ENCODE measurements around the gene PLEKHA3.

DNA sequence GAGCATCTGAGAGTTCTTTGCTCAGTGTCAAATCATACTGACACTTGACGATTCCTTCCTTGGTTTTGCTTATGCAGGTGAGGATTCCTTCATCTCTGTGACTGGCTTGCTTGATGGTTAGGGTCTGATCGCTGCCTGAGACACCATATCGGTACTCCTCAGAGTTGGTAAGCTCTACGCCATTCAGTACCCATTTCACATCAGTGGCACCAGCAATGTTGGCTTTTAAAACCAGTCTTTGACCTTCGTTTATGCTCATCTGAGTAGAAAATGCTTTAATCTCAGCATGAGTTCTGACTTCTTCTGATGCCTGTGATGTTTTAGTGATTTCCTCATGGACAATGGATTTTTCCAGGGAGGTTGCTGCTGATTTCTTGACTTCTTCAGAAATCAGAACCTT is 48.4 kb downstream of the PLEKHA3 start:
- TF ChIP-seq, protein P1, sequence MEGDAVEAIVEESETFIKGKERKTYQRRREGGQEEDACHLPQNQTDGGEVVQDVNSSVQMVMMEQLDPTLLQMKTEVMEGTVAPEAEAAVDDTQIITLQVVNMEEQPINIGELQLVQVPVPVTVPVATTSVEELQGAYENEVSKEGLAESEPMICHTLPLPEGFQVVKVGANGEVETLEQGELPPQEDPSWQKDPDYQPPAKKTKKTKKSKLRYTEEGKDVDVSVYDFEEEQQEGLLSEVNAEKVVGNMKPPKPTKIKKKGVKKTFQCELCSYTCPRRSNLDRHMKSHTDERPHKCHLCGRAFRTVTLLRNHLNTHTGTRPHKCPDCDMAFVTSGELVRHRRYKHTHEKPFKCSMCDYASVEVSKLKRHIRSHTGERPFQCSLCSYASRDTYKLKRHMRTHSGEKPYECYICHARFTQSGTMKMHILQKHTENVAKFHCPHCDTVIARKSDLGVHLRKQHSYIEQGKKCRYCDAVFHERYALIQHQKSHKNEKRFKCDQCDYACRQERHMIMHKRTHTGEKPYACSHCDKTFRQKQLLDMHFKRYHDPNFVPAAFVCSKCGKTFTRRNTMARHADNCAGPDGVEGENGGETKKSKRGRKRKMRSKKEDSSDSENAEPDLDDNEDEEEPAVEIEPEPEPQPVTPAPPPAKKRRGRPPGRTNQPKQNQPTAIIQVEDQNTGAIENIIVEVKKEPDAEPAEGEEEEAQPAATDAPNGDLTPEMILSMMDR (IDR thresholded peaks at IDR 0.05; ENCODE audit: low read length): no peak
- TF ChIP-seq EZH2 (IDR thresholded peaks at IDR 0.05; ENCODE audit: borderline replicate concordance, low read length): no peak

Data from OCI-LY1 (cell line).